Upper lobe of left lung (tissue), 6 donors: Measurements from ENCODE around the gene NOTCH1. TPM values are rescaled to one million over a fixed set of nuclear protein-coding genes. Genes with fewer than 3 reads are reported as not detected.
A peak's percentile ranks its signal among the peaks of the same experiment; 100 is the strongest.

Experiments
- ATAC-seq, 2 donors: fragments of 200-7000 bp; cut with Tn5 transposase; one replicate each; pipeline ENCODE4 v1.9.1; 2022; ENCODE audit warnings: mild to moderate bottlenecking in 2 of 2, moderate library complexity in 2 of 2; ENCODE audit not compliant: low FRiP score in 2 of 2
- DNase-seq, 2 donors: peaks; one replicate each; pipeline ENCODE4 v3.0.0-alpha.2; 2019 to 2020
- H3K27ac ChIP-seq, 4 donors: fragments of 200-600 bp; sonication (generic); one replicate each; pipeline ENCODE4 v1.5.1; 2016 to 2019
- H3K27me3 ChIP-seq, 4 donors: fragments of 200-600 bp; sonication (generic); one replicate each; pipeline ENCODE4 v1.5.1; 2017 to 2019
- H3K36me3 ChIP-seq, 4 donors: fragments of 200-600 bp; sonication (generic); one replicate each; pipeline ENCODE4 v1.5.1; 2016 to 2019
- H3K4me1 ChIP-seq, 4 donors: fragments of 200-600 bp; sonication (generic); one replicate each; pipeline ENCODE4 v1.5.1; 2018 to 2019
- H3K4me3 ChIP-seq, 4 donors: fragments of 200-600 bp; sonication (generic); one replicate each; pipeline ENCODE4 v1.5.1; 2017 to 2019; ENCODE audit warnings: mild to moderate bottlenecking in 2 of 4, moderate library complexity in 1 of 4
- H3K9me3 ChIP-seq, 4 donors: fragments of 200-600 bp; sonication (generic); one replicate each; pipeline ENCODE4 v1.5.1; 2018 to 2019
- CTCF ChIP-seq, 6 experiments: fragments of 450-650 bp in 4 of 6; fragments of 200-600 bp in 2 of 6; sonication (generic) in 2 of 6; IDR thresholded peaks; one replicate each; pipeline ENCODE4 v1.5.1; 2016 to 2019; ENCODE audit warnings: antibody characterized with exemption in 6 of 6
- EP300 ChIP-seq, 4 donors: sonication (generic); formaldehyde crosslinking; IDR thresholded peaks; one replicate each; pipeline ENCODE4 v1.5.1; 2017; ENCODE audit warnings: antibody characterized with exemption in 4 of 4, control low read depth in 2 of 4
- POLR2A ChIP-seq, 4 donors: fragments of 450-650 bp; IDR thresholded peaks; one replicate each; pipeline ENCODE4 v1.5.1; 2016 to 2017; ENCODE audit warnings: antibody characterized with exemption in 4 of 4, mild to moderate bottlenecking in 2 of 4
- POLR2AphosphoS5 ChIP-seq, 2 donors: sonication (generic); formaldehyde crosslinking; IDR thresholded peaks; one replicate each; pipeline ENCODE4 v1.5.1; 2017; ENCODE audit warnings: antibody characterized with exemption in 2 of 2
- WGBS, 2 donors: methylation state at CpG; one replicate each; pipeline ENCODE4 v1.1.5; 2017 to 2018; 5-methylcytosine and 5-hydroxymethylcytosine counted together
- total RNA-seq, 6 donors: library from RNA; depleted of rRNA in 4 of 6; stranded (reverse); fragments of >200 nt in 4 of 6; gene quantifications; one replicate each; pipeline versions ENCODE4 v1.1.0 to v1.2.1, GENCODE V29; 2016 to 2021
- donor health status: DM: no; HTN: no; CAD: no; lungs with moderate emphysema.
- donor health status: DM: no; HTN: yes; CAD: no; lungs with severe emphysema.

Gene NOTCH1
- total RNA-seq, 6 donors from 2014 or later, result 49.6 to 175 (median 110) TPM

- Histone ChIP-seq H3K4me1 (peaks cover 85 to 100% (median 98%) of the 10 kb centered on the region in 4 donors), H3K27me3 (no peaks in the 10 kb centered on the region), H3K27ac (peak overlapping the region; percentile 83 to 87 (median 86)), H3K4me3 (no peak overlapping the region), H3K36me3 (peaks cover 0 to 8% (median 3%) of the 10 kb centered on the region in 4 donors), H3K9me3 (no peaks in the 10 kb centered on the region)
- TF ChIP-seq POLR2A (IDR thresholded peaks at IDR 0.05), result no peak
- TF ChIP-seq POLR2AphosphoS5 (IDR thresholded peaks at IDR 0.05), result no peak
- no peak for TF ChIP-seq EP300 (IDR thresholded peaks at IDR 0.05)
- TF ChIP-seq CTCF (IDR thresholded peaks at IDR 0.05), result no peak
- ATAC-seq (no peak), DNase-seq (no peak)
- WGBS, 2 donors, result 44 to 50% methylated on average over 11 to 32 of the region's 34 CpGs
These were observed 17.8 kb downstream of the NOTCH1 start for GRCh38 chr9:136527721-136528710.

DNA sequence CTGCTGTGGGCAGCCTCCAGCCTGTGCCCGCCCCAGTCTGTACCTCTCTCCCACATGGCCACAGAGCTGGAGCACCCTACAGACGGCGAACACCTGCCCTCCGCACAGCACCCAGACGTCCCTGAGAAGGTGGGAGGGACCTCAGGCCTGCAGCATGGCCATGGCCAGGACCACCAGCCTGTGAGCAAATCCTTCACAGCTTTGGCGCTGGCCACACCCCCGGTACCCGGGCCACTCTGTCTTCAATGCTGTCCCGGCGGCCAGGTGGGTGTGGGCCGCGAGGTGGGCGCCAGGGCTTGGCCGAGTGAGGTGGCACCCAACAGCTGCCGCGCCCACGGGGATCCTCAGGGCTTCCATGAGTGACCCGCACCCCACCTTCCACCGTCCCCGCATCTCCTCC, 18.7 kb downstream of the NOTCH1 start:
- TF ChIP-seq POLR2A (IDR thresholded peaks at IDR 0.05) (no peak), CTCF (IDR thresholded peaks at IDR 0.05) (no peak), EP300 (IDR thresholded peaks at IDR 0.05) (no peak), POLR2AphosphoS5 (IDR thresholded peaks at IDR 0.05) (no peak)
- no peaks in the 10 kb centered on the region for H3K27me3 ChIP-seq
- no peak for ATAC-seq
- WGBS, 2 donors, result 86 to 91% methylated on average over 6 to 20 of the region's 20 CpGs
- no peak for DNase-seq
- peak overlapping the region; percentile 80 to 87 (median 86) for H3K27ac ChIP-seq
- no peak overlapping the region for H3K4me3 ChIP-seq
- H3K4me1 ChIP-seq, result peaks cover 85 to 100% (median 98%) of the 10 kb centered on the region in 4 donors
- H3K9me3 ChIP-seq, result no peaks in the 10 kb centered on the region
- peaks cover 0 to 17% (median 12%) of the 10 kb centered on the region in 4 donors for H3K36me3 ChIP-seq

- H3K27ac ChIP-seq, result peak overlapping the region; percentile 80 to 87 (median 86)
These were observed 19.2 kb downstream of the NOTCH1 start for GRCh38 chr9:136526625-136527066.

GRCh38 chr9:136525841-136526499, 19.9 kb downstream of the NOTCH1 start:
- H3K27me3 ChIP-seq, result no peaks in the 10 kb centered on the region
- peak overlapping the region in 2 of 4 donors; percentile 8 to 17 for H3K4me3 ChIP-seq
- H3K4me1 ChIP-seq, result peaks cover 85 to 100% (median 98%) of the 10 kb centered on the region in 4 donors
- H3K9me3 ChIP-seq, result no peaks in the 10 kb centered on the region
- 61 to 65% methylated on average over 11 to 22 of the region's 30 CpGs for WGBS, 2 donors
- ATAC-seq (peak in 1 of 2 donors; percentile 2), DNase-seq (peak in 1 of 2 donors; percentile 80)
- peaks cover 0 to 24% (median 15%) of the 10 kb centered on the region in 4 donors for H3K36me3 ChIP-seq
- TF ChIP-seq CTCF (IDR thresholded peaks at IDR 0.05), result peak in 1 of 6 experiments; percentile 11
- no peak for TF ChIP-seq POLR2AphosphoS5 (IDR thresholded peaks at IDR 0.05)
- peak in 1 of 4 donors; percentile 40 for TF ChIP-seq POLR2A (IDR thresholded peaks at IDR 0.05)
- H3K27ac ChIP-seq, result peak overlapping the region; percentile 80 to 87 (median 86)

More at GRCh38 chr9:136526625-136527066, 19.2 kb downstream of the NOTCH1 start:
- no peak for TF ChIP-seq POLR2A (IDR thresholded peaks at IDR 0.05)
- no peak for TF ChIP-seq CTCF (IDR thresholded peaks at IDR 0.05)
- TF ChIP-seq EP300 (IDR thresholded peaks at IDR 0.05), result no peak
- TF ChIP-seq POLR2AphosphoS5 (IDR thresholded peaks at IDR 0.05), result no peak
- ATAC-seq, result no peak
- H3K9me3 ChIP-seq, result no peaks in the 10 kb centered on the region
- peaks cover 85 to 100% (median 98%) of the 10 kb centered on the region in 4 donors for H3K4me1 ChIP-seq
- DNase-seq, result no peak
- H3K4me3 ChIP-seq, result peak overlapping the region in 1 of 4 donors; percentile 17
- WGBS, 2 donors, result 85 to 100% methylated on average over 2 to 29 of the region's 30 CpGs
- H3K27me3 ChIP-seq, result no peaks in the 10 kb centered on the region
- peaks cover 0 to 18% (median 13%) of the 10 kb centered on the region in 4 donors for H3K36me3 ChIP-seq
